Endothelial cell (in vitro differentiated cells): ENCODE data around the gene EXOSC9. TPM values are rescaled to one million over a fixed set of nuclear protein-coding genes. Genes with fewer than 3 reads are reported as not detected.

Source experiments
- DNase-seq: peaks from one replicate; pipeline ENCODE4 v3.0.0; 2021; ENCODE audit warnings: low spot score
- H3K27ac Mint-ChIP-seq: one replicate; pipeline ENCODE4 v1.8.0; 2021; ENCODE audit warnings: mixed read lengths, inconsistent platforms; ENCODE audit not compliant: unreplicated experiment
- H3K27me3 Mint-ChIP-seq: one replicate; pipeline ENCODE4 v1.8.0; 2021; ENCODE audit warnings: mild to moderate bottlenecking, moderate library complexity, mixed read lengths, inconsistent platforms; ENCODE audit not compliant: unreplicated experiment
- H3K36me3 Mint-ChIP-seq: one replicate; pipeline ENCODE4 v1.8.0; 2021; ENCODE audit warnings: mild to moderate bottlenecking, low read depth, mixed read lengths, inconsistent platforms; ENCODE audit not compliant: unreplicated experiment
- H3K4me1 Mint-ChIP-seq: one replicate; pipeline ENCODE4 v1.8.0; 2021; ENCODE audit warnings: mild to moderate bottlenecking, mixed read lengths, inconsistent platforms; ENCODE audit not compliant: unreplicated experiment
- H3K4me3 Mint-ChIP-seq: one replicate; pipeline ENCODE4 v1.8.0; 2021; ENCODE audit warnings: mild to moderate bottlenecking, mixed read lengths, inconsistent platforms; ENCODE audit not compliant: unreplicated experiment
- H3K9me3 Mint-ChIP-seq: one replicate; pipeline ENCODE4 v1.8.0; 2021; ENCODE audit warnings: mixed read lengths, inconsistent platforms; ENCODE audit not compliant: unreplicated experiment
- CTCF ChIP-seq: fragments of 200-600 bp; sonication (generic); IDR thresholded peaks from one replicate; pipeline ENCODE4 v1.5.0; 2021; ENCODE audit warnings: antibody characterized with exemption; ENCODE audit not compliant: unreplicated experiment
- total RNA-seq: library from RNA; stranded (reverse); fragmentation: NEBNext Ultra II Directional; extraction: Animal tissue kit (Norgen Biotek cat#: 25700); gene quantifications from one replicate; pipeline ENCODE4 v1.2.1, GENCODE V29; 2021; ENCODE audit not compliant: unreplicated experiment

The EXOSC9 gene
- total RNA-seq, 1 donor from 2014 or later, result 29.3 TPM

DNA sequence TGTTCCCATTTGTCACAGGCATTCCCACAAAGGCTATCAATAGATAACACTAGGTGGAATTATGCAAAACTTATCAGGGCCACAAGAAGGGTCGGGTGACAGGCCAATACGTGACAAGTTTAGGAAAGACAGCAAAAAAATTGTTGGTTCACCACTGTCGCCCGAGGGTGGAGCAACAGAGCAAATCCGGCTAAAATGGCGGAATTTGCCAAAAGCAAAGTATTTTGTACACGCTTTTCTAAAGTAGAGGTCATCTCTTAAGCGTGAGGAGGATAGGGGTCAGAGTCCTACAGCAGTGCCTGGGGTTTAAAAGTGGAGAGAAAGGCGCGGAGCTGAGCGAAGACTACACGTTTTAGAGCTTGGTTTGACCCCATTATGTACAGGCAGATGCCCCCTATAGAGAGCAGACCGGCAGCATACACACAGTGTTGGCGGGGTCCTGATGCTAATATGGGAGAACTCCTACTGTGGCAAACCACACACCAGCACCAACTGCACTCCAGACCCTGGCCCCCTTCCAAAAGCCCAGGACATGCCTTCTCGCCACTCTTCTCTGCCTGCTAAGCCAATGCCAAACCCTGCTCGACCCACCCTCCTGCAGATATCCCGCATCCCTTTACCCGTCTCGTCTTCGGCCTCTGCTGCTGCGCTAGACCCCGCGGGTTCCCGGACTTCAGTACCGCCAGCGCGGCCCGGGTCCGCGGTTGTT, 21.8 kb downstream of the EXOSC9 start:
- TF ChIP-seq CTCF, result peak; percentile 18
- Mint-ChIP-seq H3K27ac (peak overlapping the region; percentile 92), H3K9me3 (no peaks in the 10 kb centered on the region), H3K27me3 (peaks cover 10% of the 10 kb centered on the region), H3K4me3 (peak overlapping the region; percentile 99), H3K36me3 (peaks cover 9% of the 10 kb centered on the region), H3K4me1 (peaks cover 5% of the 10 kb centered on the region)
- DNase-seq, result peak; percentile 36

GRCh38 chr4:121823505-121824170, 22.5 kb downstream of the EXOSC9 start, which contains the start of gene CCNA2:
TSS of gene CCNA2 (minus strand) at chr4:121823883. CDS start at chr4:121823628, 255 bp downstream.
- H3K4me1 Mint-ChIP-seq, result peaks cover 5% of the 10 kb centered on the region
- H3K9me3 Mint-ChIP-seq, result no peaks in the 10 kb centered on the region
- no peak for TF ChIP-seq CTCF
- H3K27me3 Mint-ChIP-seq, result peaks cover 10% of the 10 kb centered on the region
- peaks cover 5% of the 10 kb centered on the region for H3K36me3 Mint-ChIP-seq
- H3K4me3 Mint-ChIP-seq, result peak within 1 kb of the TSS; percentile 99
- peak; percentile 92 for DNase-seq
- H3K27ac Mint-ChIP-seq, result peak within 1 kb of the TSS; percentile 92

GRCh38 chr4:121824171-121824527, 23.0 kb downstream of the EXOSC9 start:
- peaks cover 5% of the 10 kb centered on the region for H3K36me3 Mint-ChIP-seq
- no peaks in the 10 kb centered on the region for H3K9me3 Mint-ChIP-seq
- H3K4me3 Mint-ChIP-seq, result peak overlapping the region; percentile 99
- H3K27ac Mint-ChIP-seq, result peak overlapping the region; percentile 91
- peaks cover 5% of the 10 kb centered on the region for H3K4me1 Mint-ChIP-seq
- DNase-seq, result no peak
- no peak for TF ChIP-seq CTCF
- H3K27me3 Mint-ChIP-seq, result peaks cover 10% of the 10 kb centered on the region

- H3K4me3 Mint-ChIP-seq, result no peak overlapping the region
- peaks cover 5% of the 10 kb centered on the region for H3K36me3 Mint-ChIP-seq
- no peak for DNase-seq
- peaks cover 5% of the 10 kb centered on the region for H3K4me1 Mint-ChIP-seq
- H3K27me3 Mint-ChIP-seq, result peaks cover 10% of the 10 kb centered on the region
- TF ChIP-seq CTCF, result no peak
- no peak overlapping the region for H3K27ac Mint-ChIP-seq
- no peaks in the 10 kb centered on the region for H3K9me3 Mint-ChIP-seq
Observed at GRCh38 chr4:121824950-121825349, 23.8 kb downstream of the EXOSC9 start.

- no peaks in the 10 kb centered on the region for H3K4me1 Mint-ChIP-seq
Observed at GRCh38 chr4:121827853-121828252, 26.7 kb downstream of the EXOSC9 start.

More at GRCh38 chr4:121827853-121828252, 26.7 kb downstream of the EXOSC9 start:
- Mint-ChIP-seq H3K4me3 (no peak overlapping the region), H3K27me3 (peaks cover 8% of the 10 kb centered on the region), H3K27ac (no peak overlapping the region), H3K36me3 (peaks cover 5% of the 10 kb centered on the region), H3K9me3 (no peaks in the 10 kb centered on the region)
- TF ChIP-seq CTCF, result no peak
- no peak for DNase-seq
